ENCODE results near the gene BAHD1.

DNA sequence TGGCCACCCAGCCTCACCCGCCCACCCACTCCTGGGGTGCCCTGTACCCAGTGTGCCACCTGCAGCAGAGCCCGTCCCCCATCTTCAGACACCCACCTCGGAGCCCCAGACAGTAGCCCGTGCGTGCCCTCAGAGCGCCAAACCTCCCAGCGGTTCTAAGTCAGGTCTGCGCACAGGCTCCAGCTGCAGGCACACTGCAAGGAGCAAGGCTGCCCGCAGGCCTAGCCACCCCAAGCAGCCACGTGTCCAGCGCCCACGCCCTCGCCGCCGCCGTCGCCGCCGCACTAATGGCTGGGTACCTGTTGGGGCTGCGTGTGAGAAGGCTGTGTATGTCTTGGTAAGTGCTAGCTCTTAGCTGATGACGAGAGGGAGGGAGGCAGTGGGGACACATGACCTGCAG, 21.2 kb downstream of the BAHD1 start:
- TF ChIP-seq RELA (CRISPR knock-in tag; IDR thresholded peaks at IDR 0.05; ENCODE audit: borderline replicate concordance) (no peak), TCF7 (CRISPR knock-in tag; IDR thresholded peaks at IDR 0.05; ENCODE audit: low read depth) (no peak), SP1 (CRISPR knock-in tag; conservative IDR thresholded peaks at IDR 0.05) (no peak)
- TF ChIP-seq, protein P1, sequence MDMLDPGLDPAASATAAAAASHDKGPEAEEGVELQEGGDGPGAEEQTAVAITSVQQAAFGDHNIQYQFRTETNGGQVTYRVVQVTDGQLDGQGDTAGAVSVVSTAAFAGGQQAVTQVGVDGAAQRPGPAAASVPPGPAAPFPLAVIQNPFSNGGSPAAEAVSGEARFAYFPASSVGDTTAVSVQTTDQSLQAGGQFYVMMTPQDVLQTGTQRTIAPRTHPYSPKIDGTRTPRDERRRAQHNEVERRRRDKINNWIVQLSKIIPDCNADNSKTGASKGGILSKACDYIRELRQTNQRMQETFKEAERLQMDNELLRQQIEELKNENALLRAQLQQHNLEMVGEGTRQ (CRISPR knock-in tag; IDR thresholded peaks at IDR 0.05) = no peak
- TF ChIP-seq, protein P2, sequence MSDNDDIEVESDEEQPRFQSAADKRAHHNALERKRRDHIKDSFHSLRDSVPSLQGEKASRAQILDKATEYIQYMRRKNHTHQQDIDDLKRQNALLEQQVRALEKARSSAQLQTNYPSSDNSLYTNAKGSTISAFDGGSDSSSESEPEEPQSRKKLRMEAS (CRISPR knock-in tag; IDR thresholded peaks at IDR 0.05) = no peak

Data from WTC11 (cell line).